Left lung (tissue), 10 donors: ENCODE measurements around the gene DNAJC13. TPM values are rescaled to one million over a fixed set of nuclear protein-coding genes. Genes with fewer than 3 reads are reported as not detected.

Source experiments
- ATAC-seq: fragments of 200-7000 bp; cut with Tn5 transposase; one replicate; pipeline ENCODE4 v1.9.1; 2020; ENCODE audit warnings: moderate library complexity
- DNase-seq, 4 donors: peaks; one replicate each; pipeline ENCODE4 v3.0.0-alpha.2; 2013 to 2020
- H3K27ac ChIP-seq, 2 donors: fragments of 200-600 bp; sonication (generic) in 1 of 2; one replicate each; pipeline versions ENCODE4 v1.5.0 to v1.8.0; 2020 to 2021
- H3K27me3 ChIP-seq, 2 donors: fragments of 200-600 bp; sonication (generic) in 1 of 2; one replicate each; pipeline versions ENCODE4 v1.5.0 to v1.8.0; 2020 to 2021
- H3K36me3 ChIP-seq, 2 donors: fragments of 200-600 bp; sonication (generic) in 1 of 2; one replicate each; pipeline versions ENCODE4 v1.5.0 to v1.8.0; 2020 to 2021
- H3K4me1 ChIP-seq, 2 donors: fragments of 200-600 bp; one replicate each; pipeline ENCODE4 v1.8.0; 2021
- H3K4me3 ChIP-seq, 2 donors: fragments of 200-600 bp; sonication (generic) in 1 of 2; one replicate each; pipeline versions ENCODE4 v1.5.0 to v1.8.0; 2020 to 2021; ENCODE audit warnings: mild to moderate bottlenecking in 1 of 2
- H3K9me3 ChIP-seq, 2 donors: fragments of 200-600 bp; sonication (generic) in 1 of 2; one replicate each; pipeline versions ENCODE4 v1.5.0 to v1.8.0; 2020 to 2021
- intact Hi-C, 2 donors: fragments of 100-400 bp; cut with DNase I; formaldehyde crosslinking; loops; one replicate each; pipeline versions ENCODE4 v1.11.2 to v1.14.2; 2022
- polyA plus RNA-seq, 6 donors: library from polyadenylated mRNA; unstranded; fragments of 120-200 nt; gene quantifications; one replicate each; pipeline ENCODE4 v1.2.1, GENCODE V29; 2013; ENCODE audit not compliant: insufficient read length in 6 of 6
- total RNA-seq, 2 donors: library from RNA; stranded (reverse); fragmentation: NEBNext Ultra II Directional; extraction: Animal tissue kit (Norgen Biotek cat#: 25700); gene quantifications; one replicate each; pipeline ENCODE4 v1.2.1, GENCODE V29; 2021
- TF ChIP-seq, protein P1 (sequence below), 2 donors: fragments of 200-600 bp; sonication (generic) in 1 of 2; IDR thresholded peaks; one replicate each; pipeline versions ENCODE4 v1.5.0 to v1.8.0; 2021; ENCODE audit warnings: antibody characterized with exemption in 2 of 2
- donor health status: DM: no; HTN: yes; CAD: no.
- donor health status: DM: no; HTN: no; CAD: no.

DNAJC13 gene
- total and polyA plus RNA-seq, 8 donors = 41.2 to 64.0 (median 55.1) TPM

DNA sequence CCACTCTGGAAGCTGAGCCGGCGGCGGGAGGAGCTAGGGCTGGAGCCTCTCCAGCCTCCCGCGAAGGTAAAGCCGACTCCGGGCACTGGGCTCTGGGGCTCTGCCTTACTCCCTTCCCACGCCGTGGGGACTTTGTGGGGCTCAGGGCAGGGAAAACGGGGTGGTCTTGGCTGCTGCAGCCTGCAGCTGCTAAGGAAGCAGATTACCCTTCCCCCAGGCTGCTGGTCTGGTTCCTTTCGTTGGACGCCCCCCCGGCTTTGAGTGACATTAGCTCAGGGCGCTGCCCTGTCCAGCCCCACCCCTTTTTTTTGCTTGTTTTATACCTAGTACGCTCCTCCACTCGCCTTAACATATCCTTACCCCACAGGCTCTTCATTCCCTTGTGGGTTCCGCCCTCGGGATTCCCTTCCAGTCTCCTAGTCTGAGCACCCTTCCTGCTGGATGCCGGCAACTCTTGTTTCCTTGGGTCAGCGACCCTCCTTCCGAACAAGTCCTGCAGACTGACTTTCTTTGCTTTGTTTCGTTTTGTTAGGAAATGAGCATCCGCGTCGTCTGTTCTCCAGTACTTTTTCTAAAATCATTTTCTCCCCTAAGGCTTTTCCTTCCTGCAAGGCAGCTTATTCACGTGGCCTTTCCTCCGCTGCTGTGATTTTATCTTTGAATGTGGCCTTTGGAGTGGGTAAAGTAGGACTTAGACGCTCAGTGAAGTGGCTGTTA lies 551 bp downstream of the DNAJC13 start:
- DNase-seq = peak in 2 of 4 donors; percentile 64 to 77
- H3K27me3 ChIP-seq = no peaks in the 10 kb centered on the region
- peaks cover 0 to 49% of the 10 kb centered on the region in 2 donors for H3K4me1 ChIP-seq
- peak overlapping the region; percentile 92 to 99 for H3K27ac ChIP-seq
- intact Hi-C loops = no loop called here
- H3K4me3 ChIP-seq = peak overlapping the region; percentile 97
- H3K9me3 ChIP-seq = no peaks in the 10 kb centered on the region
- H3K36me3 ChIP-seq = no peaks in the 10 kb centered on the region
- TF ChIP-seq, protein P1, sequence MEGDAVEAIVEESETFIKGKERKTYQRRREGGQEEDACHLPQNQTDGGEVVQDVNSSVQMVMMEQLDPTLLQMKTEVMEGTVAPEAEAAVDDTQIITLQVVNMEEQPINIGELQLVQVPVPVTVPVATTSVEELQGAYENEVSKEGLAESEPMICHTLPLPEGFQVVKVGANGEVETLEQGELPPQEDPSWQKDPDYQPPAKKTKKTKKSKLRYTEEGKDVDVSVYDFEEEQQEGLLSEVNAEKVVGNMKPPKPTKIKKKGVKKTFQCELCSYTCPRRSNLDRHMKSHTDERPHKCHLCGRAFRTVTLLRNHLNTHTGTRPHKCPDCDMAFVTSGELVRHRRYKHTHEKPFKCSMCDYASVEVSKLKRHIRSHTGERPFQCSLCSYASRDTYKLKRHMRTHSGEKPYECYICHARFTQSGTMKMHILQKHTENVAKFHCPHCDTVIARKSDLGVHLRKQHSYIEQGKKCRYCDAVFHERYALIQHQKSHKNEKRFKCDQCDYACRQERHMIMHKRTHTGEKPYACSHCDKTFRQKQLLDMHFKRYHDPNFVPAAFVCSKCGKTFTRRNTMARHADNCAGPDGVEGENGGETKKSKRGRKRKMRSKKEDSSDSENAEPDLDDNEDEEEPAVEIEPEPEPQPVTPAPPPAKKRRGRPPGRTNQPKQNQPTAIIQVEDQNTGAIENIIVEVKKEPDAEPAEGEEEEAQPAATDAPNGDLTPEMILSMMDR (IDR thresholded peaks at IDR 0.05) = no peak
- peak; percentile 62 for ATAC-seq

DNA sequence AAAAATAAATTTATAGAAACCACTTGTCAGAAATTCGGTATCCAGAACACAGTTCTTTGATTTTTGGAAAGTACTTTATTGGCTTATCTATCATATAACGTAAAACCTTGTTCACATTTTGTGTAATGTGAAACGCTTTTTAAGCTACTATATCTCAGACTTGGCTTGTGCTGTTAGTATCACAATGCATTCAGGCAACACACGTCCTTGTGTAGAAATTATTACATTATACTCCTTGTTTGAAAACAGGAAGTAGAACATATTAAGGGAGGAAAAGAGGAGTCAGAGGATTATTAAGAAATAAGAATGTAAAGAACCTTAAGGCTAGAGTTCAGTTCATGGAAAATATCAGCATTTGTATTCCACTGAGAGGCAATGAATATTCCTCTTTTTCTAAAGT lies 1.6 kb downstream of the DNAJC13 start:
- Histone ChIP-seq H3K4me3 (peak overlapping the region; percentile 97), H3K27me3 (no peaks in the 10 kb centered on the region), H3K4me1 (peaks cover 0 to 53% of the 10 kb centered on the region in 2 donors), H3K27ac (peak overlapping the region; percentile 92 to 99), H3K9me3 (no peaks in the 10 kb centered on the region), H3K36me3 (no peaks in the 10 kb centered on the region)
- ATAC-seq (no peak), DNase-seq (no peak)
- TF ChIP-seq, protein P1 (IDR thresholded peaks at IDR 0.05) = no peak
- intact Hi-C loops = no loop called here

DNA sequence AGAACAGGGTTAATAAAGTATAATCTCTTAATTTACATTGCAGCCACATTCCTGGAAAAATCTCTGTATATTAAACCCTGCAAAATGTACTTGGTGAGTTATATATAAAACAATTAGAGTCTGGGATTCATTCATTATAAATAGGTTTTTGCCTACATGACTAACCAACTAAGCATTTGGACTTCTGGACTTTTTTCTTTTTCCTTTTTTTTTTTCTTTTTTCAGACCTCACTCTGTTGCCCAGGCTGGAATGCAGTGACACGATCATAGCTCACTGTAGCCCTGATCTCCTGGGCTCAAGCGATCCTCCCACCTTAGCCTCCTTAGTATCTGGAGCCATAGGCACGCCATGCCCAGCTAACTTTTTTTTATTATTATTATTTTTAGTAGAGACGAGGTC lies 4.5 kb downstream of the DNAJC13 start:
- H3K36me3 ChIP-seq = no peaks in the 10 kb centered on the region
- intact Hi-C loops = no loop called here
- ATAC-seq (no peak), DNase-seq (no peak)
- H3K4me3 ChIP-seq = no peak overlapping the region
- no peaks in the 10 kb centered on the region for H3K27me3 ChIP-seq
- no peak overlapping the region for H3K27ac ChIP-seq
- peaks cover 0 to 55% of the 10 kb centered on the region in 2 donors for H3K4me1 ChIP-seq
- H3K9me3 ChIP-seq = no peaks in the 10 kb centered on the region
- TF ChIP-seq, protein P1 (IDR thresholded peaks at IDR 0.05) = no peak

DNA sequence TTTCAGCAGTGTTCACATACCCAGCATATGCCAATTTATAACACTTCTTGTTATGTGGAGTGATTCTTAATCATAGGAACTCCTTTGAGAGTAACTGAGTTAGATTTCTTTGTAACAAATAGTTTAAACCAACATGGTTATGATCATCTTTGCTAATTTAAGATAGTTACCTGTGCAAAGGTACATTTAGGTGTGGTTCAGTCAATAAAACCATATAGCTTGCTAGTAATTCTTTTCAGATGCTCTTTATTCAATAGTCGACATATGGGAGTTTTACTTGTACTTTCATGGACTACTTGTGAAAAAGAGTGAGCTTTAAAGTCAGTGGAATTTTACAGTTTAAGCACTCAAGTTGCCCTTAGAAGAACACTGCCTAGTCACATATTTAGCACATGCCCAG lies 5.2 kb downstream of the DNAJC13 start:
- intact Hi-C loops = no loop called here

GRCh38 chr3:132432639-132433038 lies 15.3 kb downstream of the DNAJC13 start:
- H3K4me3 ChIP-seq = no peak overlapping the region
- H3K27ac ChIP-seq = peak overlapping the region; percentile 13 to 35
- no peaks in the 10 kb centered on the region for H3K9me3 ChIP-seq
- no peaks in the 10 kb centered on the region for H3K27me3 ChIP-seq
- TF ChIP-seq, protein P1 (IDR thresholded peaks at IDR 0.05) = no peak
- intact Hi-C loops = no loop called here
- DNase-seq = no peak
- peak; percentile 82 for ATAC-seq
- peaks cover 0 to 6% of the 10 kb centered on the region in 2 donors for H3K36me3 ChIP-seq
- H3K4me1 ChIP-seq = peaks cover 0 to 40% of the 10 kb centered on the region in 2 donors

More for the DNA sequence above, 5.2 kb downstream of the DNAJC13 start:
- H3K36me3 ChIP-seq = no peaks in the 10 kb centered on the region
- H3K4me3 ChIP-seq = no peak overlapping the region
- H3K9me3 ChIP-seq = no peaks in the 10 kb centered on the region
- H3K27me3 ChIP-seq = no peaks in the 10 kb centered on the region
- DNase-seq (no peak), ATAC-seq (no peak)
- peaks cover 0 to 53% of the 10 kb centered on the region in 2 donors for H3K4me1 ChIP-seq
- TF ChIP-seq, protein P1 (IDR thresholded peaks at IDR 0.05) = no peak
- H3K27ac ChIP-seq = no peak overlapping the region
